Memory B cell (primary cell): ENCODE measurements around the gene LTF.

ENCODE experiments used
- ATAC-seq: fragments of 150-1000 bp; cut with Tn5 transposase; 2 replicates; pipeline ENCODE4 v1.10.0; 2021; ENCODE audit warnings: low read depth, mild to moderate bottlenecking, moderate library complexity
- DNase-seq, 2 donors: peaks; one replicate each; pipeline ENCODE4 v3.0.0; 2022; ENCODE audit warnings: low spot score in 2 of 2
- H3K27ac Mint-ChIP-seq: one replicate; pipeline ENCODE4 v1.8.0; 2022; ENCODE audit warnings: mild to moderate bottlenecking, moderate library complexity, mixed read lengths
- H3K27me3 Mint-ChIP-seq: one replicate; pipeline ENCODE4 v1.8.0; 2022; ENCODE audit warnings: mixed read lengths
- H3K36me3 Mint-ChIP-seq: one replicate; pipeline ENCODE4 v1.8.0; 2022; ENCODE audit warnings: mild to moderate bottlenecking, mixed read lengths
- H3K4me1 Mint-ChIP-seq: one replicate; pipeline ENCODE4 v1.8.0; 2022; ENCODE audit warnings: mixed read lengths
- H3K4me3 Mint-ChIP-seq: one replicate; pipeline ENCODE4 v1.8.0; 2022; ENCODE audit warnings: mild to moderate bottlenecking, moderate library complexity, mixed read lengths
- H3K9me3 Mint-ChIP-seq: one replicate; pipeline ENCODE4 v1.8.0; 2022; ENCODE audit warnings: mixed read lengths

The LTF gene

DNA sequence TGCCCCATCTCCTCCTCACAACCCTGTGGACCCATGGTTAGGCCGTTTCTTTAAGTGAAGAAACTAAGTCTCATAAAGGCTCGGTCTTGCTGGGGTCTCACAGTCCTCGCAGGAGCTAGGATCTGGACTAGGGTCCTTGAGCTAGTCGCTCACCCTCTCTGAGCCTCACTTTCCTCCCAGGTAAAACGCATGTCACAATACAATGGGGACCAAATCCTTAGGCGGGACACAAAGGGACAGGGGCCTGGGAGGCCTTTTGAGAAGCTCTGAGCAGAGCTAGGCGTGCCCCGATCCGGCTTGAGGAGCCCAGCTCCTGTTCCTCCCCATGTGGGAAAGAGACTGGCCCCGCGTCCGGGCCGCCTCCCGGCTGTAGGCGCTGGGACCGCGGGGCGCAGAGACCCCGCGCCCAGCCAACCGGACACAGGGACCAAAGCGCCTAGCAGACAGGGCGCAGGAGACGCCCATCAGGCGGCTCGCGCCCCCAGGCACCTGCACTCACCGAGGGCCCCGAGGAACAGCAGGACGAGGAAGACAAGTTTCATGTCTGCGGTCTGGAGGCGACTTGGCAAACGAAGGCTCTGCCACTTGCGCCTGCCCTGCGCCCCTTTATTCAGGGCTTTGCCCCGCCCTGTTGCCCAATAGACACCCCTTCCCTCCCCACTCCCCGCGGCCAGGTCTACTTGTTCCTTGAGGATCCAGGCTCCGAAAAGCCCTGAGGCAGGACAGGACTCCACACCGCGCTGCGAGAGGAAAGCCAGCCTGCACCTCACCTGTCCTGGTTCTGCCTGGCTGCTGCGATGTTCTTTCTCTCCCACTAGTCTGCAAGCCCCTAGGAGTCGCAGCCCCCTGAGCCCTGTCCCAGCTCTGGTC is at the start of gene LTF:
TSS of gene LTF (minus strand) at position 580 of the 870 bp plus-strand sequence. CDS start at position 542, 38 bp downstream.
- Mint-ChIP-seq H3K9me3 (peaks cover 2% of the 10 kb centered on the region), H3K4me1 (no peaks in the 10 kb centered on the region), H3K4me3 (no peak within 1 kb of the TSS), H3K27me3 (peaks cover 32% of the 10 kb centered on the region), H3K27ac (no peak within 1 kb of the TSS), H3K36me3 (no peaks in the 10 kb centered on the region)
- DNase-seq = no peak
- no peak for ATAC-seq

DNA sequence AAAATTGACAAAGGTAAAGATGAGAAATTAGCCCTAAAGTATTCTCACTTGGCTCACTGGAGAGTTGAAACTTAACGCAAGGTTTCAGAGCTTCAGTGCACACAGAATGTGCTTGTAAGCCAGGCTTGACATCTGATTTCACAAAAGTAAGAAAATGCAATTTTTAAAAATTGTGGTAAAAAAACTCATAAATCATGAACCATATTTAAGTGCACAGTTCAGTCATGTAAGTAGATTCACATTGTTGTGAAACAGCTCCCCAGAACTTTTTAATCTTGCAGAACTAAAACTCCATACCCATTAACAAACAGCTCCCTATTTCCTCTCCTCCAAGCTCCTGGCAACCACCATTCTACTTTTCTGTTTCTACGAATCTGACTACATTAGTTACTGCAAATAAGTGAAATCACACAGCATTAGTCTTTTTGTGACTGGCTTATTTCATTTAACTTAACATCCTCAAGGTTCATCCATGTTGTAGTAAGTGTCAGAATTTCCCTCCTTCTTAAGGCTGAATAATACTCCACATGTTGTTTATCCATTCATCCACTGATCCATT is 47.6 kb upstream of the LTF start:
- Mint-ChIP-seq H3K4me3 (no peak overlapping the region), H3K4me1 (peaks cover 3% of the 10 kb centered on the region), H3K27me3 (peaks cover 1% of the 10 kb centered on the region), H3K27ac (no peak overlapping the region), H3K36me3 (no peaks in the 10 kb centered on the region), H3K9me3 (no peaks in the 10 kb centered on the region)
- DNase-seq (no peak), ATAC-seq (no peak)

DNA sequence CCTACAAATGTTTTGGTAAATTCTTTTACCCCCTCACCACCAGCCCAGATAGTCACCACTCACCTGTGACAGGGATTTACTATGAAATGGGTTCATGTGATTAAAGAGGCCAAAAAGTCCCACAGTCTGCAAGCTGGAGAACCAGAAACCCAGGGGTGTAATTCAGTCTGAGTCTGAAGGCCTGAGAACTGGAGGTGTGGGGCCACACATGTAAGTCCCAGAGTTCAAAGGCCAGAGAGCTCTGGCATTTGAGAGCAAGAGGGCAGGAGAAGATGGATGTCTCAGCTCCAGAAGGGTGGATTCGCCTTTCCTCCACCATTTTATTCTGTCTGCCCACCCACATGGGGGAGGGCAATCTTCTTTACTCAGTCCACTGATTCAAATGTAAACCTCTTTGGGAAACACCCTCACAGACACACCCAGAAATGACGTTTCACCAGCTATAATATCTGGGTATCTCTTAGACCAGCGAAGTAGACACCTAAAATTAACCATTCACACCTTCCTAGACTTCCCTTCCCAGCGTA is 45.0 kb upstream of the LTF start:
- no peak for ATAC-seq
- no peak for DNase-seq
- Mint-ChIP-seq H3K9me3 (peaks cover 5% of the 10 kb centered on the region), H3K36me3 (peaks cover 2% of the 10 kb centered on the region), H3K27me3 (peaks cover 1% of the 10 kb centered on the region), H3K4me1 (peaks cover 7% of the 10 kb centered on the region), H3K27ac (no peak overlapping the region), H3K4me3 (no peak overlapping the region)

DNA sequence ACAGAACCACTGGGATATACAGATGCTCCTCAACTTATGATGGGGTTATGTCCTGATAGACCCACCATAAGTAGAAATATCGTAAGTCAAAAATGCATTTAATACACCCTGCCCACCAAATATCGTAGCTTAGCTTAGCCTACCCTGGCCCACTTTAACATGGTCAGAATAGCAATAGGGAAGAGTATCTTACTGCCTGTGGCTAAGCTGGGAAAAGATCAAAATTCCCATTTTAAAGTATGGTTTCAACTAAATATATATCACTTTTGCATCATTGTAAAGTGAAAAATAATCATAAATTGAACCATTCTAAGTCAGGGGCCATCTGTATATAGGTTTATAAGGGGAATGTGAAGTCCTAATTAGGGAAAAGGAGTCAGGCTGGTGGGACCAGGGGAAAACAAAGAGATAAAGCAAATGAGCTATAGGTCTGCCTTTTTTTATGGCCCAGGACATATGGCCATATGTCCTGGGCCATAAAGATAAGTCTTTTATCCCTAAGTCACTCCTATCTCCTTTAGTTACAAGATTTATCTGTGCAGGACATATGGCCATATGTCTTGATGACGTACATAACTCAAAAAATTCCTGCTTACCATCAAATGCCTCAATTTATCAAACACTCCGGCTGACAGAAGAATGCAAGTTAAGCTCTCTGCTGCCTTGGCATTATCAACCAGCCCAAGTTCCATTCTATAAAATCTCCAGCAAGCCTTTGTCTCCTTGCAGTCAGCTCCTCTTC is 44.3 kb upstream of the LTF start:
- H3K9me3 Mint-ChIP-seq = peaks cover 5% of the 10 kb centered on the region
- H3K27me3 Mint-ChIP-seq = peaks cover 1% of the 10 kb centered on the region
- H3K36me3 Mint-ChIP-seq = peaks cover 2% of the 10 kb centered on the region
- no peak overlapping the region for H3K27ac Mint-ChIP-seq
- ATAC-seq (no peak), DNase-seq (no peak)
- peaks cover 7% of the 10 kb centered on the region for H3K4me1 Mint-ChIP-seq
- H3K4me3 Mint-ChIP-seq = no peak overlapping the region

DNA sequence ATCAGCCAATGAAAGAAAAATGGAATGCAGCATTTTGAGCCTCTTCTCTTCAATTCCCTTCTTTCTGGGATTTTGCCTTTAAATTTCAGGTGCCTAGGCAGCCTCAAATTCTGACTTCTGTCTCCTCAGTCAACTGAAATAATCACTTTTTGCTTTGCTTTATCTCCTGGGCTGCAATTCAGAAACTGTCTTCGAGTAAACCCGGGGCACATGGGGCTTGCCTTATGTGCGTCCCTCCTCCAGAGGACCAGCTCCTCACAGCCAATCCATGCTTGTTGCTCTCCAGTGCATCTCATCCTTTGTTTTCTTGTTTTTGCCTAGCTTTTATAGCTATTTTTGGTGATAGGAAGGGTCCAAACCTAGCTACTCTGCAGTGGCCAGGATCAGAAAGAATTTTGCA is 41.8 kb upstream of the LTF start:
- no peak for ATAC-seq
- Mint-ChIP-seq H3K4me3 (no peak overlapping the region), H3K27me3 (no peaks in the 10 kb centered on the region), H3K27ac (no peak overlapping the region), H3K36me3 (peaks cover 2% of the 10 kb centered on the region), H3K9me3 (peaks cover 5% of the 10 kb centered on the region), H3K4me1 (peaks cover 9% of the 10 kb centered on the region)
- no peak for DNase-seq

DNA sequence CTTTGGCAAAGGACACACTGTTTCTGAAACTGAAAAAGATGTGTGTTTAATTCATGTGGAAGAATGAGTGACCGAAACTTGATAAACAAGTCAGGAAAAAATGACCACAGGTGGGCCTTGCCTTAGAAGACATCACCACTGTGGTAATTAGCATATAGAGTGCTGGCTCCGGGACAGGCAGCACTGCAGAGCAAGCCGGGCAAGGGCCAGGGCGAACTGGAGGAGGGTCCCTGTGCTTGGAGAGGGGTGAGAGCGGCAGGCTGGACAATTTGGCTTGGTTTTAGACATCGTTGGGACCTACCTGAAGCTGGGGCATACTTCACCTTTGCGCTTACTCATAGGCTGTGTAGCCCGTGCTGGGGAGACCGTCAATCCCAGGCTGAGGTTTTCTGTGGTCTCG is 41.2 kb upstream of the LTF start:
- H3K4me3 Mint-ChIP-seq = no peak overlapping the region
- peaks cover 2% of the 10 kb centered on the region for H3K36me3 Mint-ChIP-seq
- peaks cover 5% of the 10 kb centered on the region for H3K9me3 Mint-ChIP-seq
- H3K27ac Mint-ChIP-seq = no peak overlapping the region
- H3K27me3 Mint-ChIP-seq = no peaks in the 10 kb centered on the region
- DNase-seq = no peak
- peaks cover 12% of the 10 kb centered on the region for H3K4me1 Mint-ChIP-seq
- no peak for ATAC-seq

DNA sequence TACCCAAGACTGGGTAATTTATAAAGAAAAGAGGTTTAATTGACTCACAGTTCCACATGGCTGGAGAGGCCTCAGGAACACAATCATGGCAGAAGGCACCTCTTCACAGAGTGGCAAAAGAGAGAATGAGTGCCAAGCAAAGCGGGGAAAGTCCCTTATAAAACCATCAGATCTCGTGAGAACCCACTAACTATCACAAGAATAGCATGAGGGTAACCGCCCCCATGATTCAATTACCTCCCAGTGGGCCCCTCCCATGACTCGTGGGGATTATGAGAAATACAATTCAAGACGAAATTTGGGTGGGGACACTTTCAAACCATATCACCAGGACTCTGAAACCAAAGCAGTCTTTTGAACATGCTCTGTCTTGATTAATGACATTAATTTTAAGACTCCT is 40.1 kb upstream of the LTF start:
- peaks cover 2% of the 10 kb centered on the region for H3K36me3 Mint-ChIP-seq
- H3K4me3 Mint-ChIP-seq = no peak overlapping the region
- H3K27ac Mint-ChIP-seq = no peak overlapping the region
- DNase-seq = no peak
- no peaks in the 10 kb centered on the region for H3K27me3 Mint-ChIP-seq
- H3K4me1 Mint-ChIP-seq = peaks cover 14% of the 10 kb centered on the region
- H3K9me3 Mint-ChIP-seq = peaks cover 5% of the 10 kb centered on the region
- peak; percentile 71 for ATAC-seq

DNA sequence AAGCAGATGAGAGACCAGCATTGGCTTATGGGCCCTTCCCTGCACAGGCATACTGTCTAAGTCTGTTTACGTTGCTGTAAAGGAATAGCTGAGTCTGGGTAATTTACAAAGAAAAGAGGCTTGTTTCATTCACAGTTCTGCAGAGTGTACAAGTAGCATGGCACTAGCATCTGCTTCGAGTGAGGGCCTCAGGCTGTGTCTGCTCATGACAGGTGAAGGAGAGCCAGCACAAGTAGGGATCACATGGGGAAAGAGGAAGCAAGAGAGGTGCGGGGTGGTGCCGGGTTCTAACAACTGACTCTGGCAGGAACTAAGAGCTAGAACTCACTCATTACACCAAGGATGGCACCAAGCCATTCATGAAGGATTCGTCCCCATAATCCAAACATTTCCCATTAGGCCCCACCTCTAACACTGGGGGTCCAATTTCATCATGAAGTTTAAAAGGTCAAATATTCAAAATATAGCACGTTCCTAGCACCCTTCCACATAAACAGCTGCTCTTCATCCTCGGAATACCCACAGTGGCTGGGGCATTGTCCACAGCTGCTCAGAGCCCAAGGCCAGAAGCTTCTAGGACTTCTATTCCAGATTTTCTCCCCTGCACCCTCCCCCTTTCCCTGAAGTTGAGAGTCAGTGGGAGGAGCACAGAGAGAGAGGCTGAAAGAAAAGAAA is 38.6 kb upstream of the LTF start:
- no peak for DNase-seq
- Mint-ChIP-seq H3K4me3 (no peak overlapping the region), H3K9me3 (peaks cover 5% of the 10 kb centered on the region), H3K27ac (no peak overlapping the region), H3K36me3 (peaks cover 2% of the 10 kb centered on the region), H3K4me1 (peaks cover 14% of the 10 kb centered on the region), H3K27me3 (no peaks in the 10 kb centered on the region)
- no peak for ATAC-seq

DNA sequence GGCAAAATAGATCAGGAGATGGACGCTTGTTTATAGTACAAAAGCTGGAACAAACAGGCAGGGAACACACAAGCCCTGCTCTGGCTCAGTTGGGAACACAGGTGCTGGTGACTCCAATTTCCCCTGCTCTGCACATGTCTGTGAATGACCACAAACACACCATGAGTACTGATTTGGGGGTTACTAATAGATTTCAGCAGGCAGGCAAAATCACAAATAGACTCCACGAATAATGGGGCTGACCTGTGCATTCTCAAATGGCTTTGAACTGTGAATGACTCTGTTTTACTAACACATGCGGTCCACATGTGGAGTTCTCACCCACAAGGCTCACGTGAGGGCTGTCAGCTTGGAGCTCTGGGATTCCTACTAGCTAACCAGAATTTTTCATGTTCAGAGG is 37.0 kb upstream of the LTF start:
- Mint-ChIP-seq H3K27me3 (no peaks in the 10 kb centered on the region), H3K27ac (no peak overlapping the region), H3K9me3 (peaks cover 5% of the 10 kb centered on the region), H3K4me1 (peaks cover 21% of the 10 kb centered on the region), H3K36me3 (peaks cover 2% of the 10 kb centered on the region), H3K4me3 (no peak overlapping the region)
- no peak for ATAC-seq
- DNase-seq = no peak

DNA sequence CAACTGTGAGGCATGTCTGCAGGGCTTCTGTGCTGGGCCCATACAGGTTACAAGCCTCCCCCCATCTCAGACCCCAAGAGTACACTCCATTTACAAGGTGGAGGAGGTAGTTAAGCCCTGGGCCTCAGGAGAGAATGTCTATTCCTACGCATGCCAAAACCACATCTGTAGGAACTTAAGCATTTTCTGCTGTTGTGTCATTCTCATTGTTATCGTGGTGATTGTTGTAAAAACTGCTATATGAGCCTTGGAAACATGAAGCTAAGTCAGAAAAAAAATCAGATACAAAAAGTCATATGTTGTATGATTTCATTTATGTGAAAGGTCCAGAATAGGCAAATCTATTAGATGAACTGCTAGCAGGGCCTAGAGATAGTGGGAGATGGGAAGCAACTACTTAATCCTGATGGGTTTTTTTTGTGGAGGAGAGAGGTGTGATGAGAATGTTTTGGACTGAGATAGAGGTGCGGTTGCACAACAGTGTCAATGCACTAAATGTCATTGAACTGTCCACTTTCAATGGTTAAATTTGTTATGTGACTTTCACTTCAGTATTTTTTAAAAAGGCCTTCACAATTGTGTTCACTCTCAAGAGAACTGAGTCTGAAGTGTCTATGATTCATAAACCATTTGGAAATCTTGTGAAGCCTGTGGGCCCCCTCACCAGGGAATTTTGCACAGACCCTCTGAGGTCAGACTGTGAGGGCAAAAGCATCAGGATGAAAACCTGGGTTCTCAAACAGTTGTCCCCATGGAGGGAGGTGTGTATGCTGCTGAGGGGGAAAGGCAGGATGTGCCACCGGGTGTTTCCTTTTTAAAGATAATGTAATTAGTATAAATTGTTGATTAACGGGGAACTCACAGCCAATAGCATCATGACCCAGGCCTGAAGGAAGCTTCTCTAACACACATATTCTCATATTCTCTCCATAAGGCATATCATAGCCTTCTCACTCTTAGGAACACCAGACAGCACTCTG is 36.2 kb upstream of the LTF start:
- H3K27ac Mint-ChIP-seq = no peak overlapping the region
- peaks cover 5% of the 10 kb centered on the region for H3K9me3 Mint-ChIP-seq
- peaks cover 24% of the 10 kb centered on the region for H3K4me1 Mint-ChIP-seq
- DNase-seq (no peak), ATAC-seq (no peak)
- H3K27me3 Mint-ChIP-seq = no peaks in the 10 kb centered on the region
- peaks cover 2% of the 10 kb centered on the region for H3K36me3 Mint-ChIP-seq
- no peak overlapping the region for H3K4me3 Mint-ChIP-seq

DNA sequence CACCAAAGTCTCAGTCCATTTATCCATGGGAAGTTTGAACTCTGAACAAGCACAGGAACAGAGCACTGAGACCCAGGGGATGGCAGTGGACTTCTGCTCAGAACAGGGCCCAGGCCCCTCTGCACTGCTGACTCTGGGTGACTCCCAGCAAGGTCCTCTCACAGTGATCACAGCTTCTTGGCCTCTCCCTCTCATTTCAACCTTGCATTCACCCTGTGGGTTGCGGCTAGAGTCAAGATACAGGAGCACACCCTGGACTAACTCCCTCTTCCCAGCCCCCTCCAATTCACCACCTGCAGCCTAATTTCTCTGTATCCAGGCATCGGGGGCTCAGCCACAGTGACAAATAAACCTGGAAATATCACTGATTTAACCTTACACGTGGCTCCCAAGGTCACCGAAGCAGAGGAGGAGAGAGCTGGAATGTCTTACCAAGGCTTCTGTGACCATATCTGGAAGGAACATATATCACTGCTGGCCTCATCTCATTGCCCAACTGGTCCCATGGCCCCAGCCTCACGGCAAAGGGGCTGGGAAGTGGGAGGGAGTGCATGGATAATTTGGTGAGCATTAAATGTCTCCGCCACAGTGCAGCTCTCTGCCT is 34.3 kb upstream of the LTF start:
- peak in 1 of 2 donors; percentile 6 for DNase-seq
- Mint-ChIP-seq H3K4me3 (no peak overlapping the region), H3K27me3 (no peaks in the 10 kb centered on the region), H3K36me3 (no peaks in the 10 kb centered on the region), H3K4me1 (peaks cover 20% of the 10 kb centered on the region), H3K27ac (no peak overlapping the region), H3K9me3 (no peaks in the 10 kb centered on the region)
- no peak for ATAC-seq

DNA sequence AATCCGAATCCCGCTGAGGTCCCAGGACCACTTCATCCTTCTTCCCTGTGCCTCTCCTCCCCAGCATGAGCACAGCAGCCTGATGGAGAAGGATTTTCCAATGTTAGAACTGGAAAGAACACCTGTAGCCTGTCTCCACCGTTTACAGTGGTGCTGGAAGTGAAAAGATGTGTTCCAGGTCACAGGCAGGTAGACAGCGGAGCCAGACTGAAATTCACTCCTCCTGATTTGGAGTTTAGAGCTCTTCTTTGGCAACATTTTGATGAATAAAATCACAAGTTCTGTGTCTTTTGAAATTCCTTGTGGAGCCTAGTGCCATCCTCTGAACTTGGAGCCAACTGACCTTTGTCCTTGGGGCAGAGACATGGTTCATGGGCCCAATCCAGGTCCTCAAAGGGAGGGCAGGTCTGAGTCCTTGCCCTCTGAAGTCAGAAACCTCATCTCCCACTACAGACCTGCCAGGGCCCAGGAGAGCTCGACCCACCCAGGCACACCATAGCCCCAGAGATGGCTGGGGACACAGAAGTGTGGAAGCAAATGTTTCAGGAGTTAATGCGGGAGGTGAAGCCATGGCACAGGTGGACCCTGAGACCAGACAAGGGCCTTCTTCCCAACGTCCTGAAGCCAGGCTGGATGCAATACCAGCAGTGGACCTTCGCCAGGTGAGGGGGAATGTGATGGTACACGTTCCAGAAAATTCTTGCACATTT is 33.0 kb upstream of the LTF start, which contains the start of gene RTP3:
TSS of gene RTP3 (plus strand) at position 421 of the 710 bp plus-strand sequence. CDS start at position 508, 87 bp downstream.
- no peak for ATAC-seq
- no peaks in the 10 kb centered on the region for H3K9me3 Mint-ChIP-seq
- peaks cover 18% of the 10 kb centered on the region for H3K4me1 Mint-ChIP-seq

More for the DNA sequence above, 33.0 kb upstream of the LTF start, which contains the start of gene RTP3:
- DNase-seq = no peak
- no peak within 1 kb of the TSS for H3K27ac Mint-ChIP-seq
- H3K4me3 Mint-ChIP-seq = no peak within 1 kb of the TSS
- no peaks in the 10 kb centered on the region for H3K27me3 Mint-ChIP-seq
- H3K36me3 Mint-ChIP-seq = no peaks in the 10 kb centered on the region
